OCI-M2 (cell line): ENCODE results near the gene HSPD1.
A peak's percentile ranks its signal among the peaks of the same experiment; 100 is the strongest.

ENCODE experiments used
- DNase-seq: peaks from one replicate; lab custom pipeline; 2025; ENCODE audit not compliant: unreplicated experiment; lab: John Stamatoyannopoulos, UW

The HSPD1 gene

GRCh38 chr2:197499594-197500502 is at the start of gene HSPD1, which contains the start of gene HSPE1:
HSPD1 (minus strand) TSS chr2:197499840; CDS start chr2:197498848, 992 bp downstream.
HSPE1 (plus strand) TSS chr2:197500379; CDS start chr2:197500437, 58 bp downstream.
- peak; percentile 94 for DNase-seq

- no peak for DNase-seq
Measured at GRCh38 chr2:197548582-197548981, 48.9 kb upstream of the HSPD1 start.

GRCh38 chr2:197547163-197547900 is 47.7 kb upstream of the HSPD1 start:
- DNase-seq = no peak

GRCh38 chr2:197543206-197543605 is 43.6 kb upstream of the HSPD1 start:
- DNase-seq = no peak

- DNase-seq = no peak
Measured at GRCh38 chr2:197539734-197540133, 40.1 kb upstream of the HSPD1 start.

GRCh38 chr2:197538412-197538811 is 38.8 kb upstream of the HSPD1 start:
- no peak for DNase-seq

GRCh38 chr2:197517150-197517549 is 17.5 kb upstream of the HSPD1 start:
- no peak for DNase-seq

- DNase-seq = no peak
Measured at GRCh38 chr2:197516393-197516761, 16.7 kb upstream of the HSPD1 start.

- peak; percentile 60 for DNase-seq
Measured at GRCh38 chr2:197515739-197516392, 16.2 kb upstream of the HSPD1 start, which contains the start of gene MOB4. MOB4 (plus strand) TSS chr2:197516066; CDS start chr2:197516087, 21 bp downstream.

GRCh38 chr2:197515315-197515738 is 15.7 kb upstream of the HSPD1 start:
- no peak for DNase-seq

- DNase-seq = no peak
Measured at GRCh38 chr2:197514754-197515153, 15.1 kb upstream of the HSPD1 start.

GRCh38 chr2:197513915-197514314 is 14.3 kb upstream of the HSPD1 start:
- DNase-seq = no peak

GRCh38 chr2:197506658-197507057 is 7.0 kb upstream of the HSPD1 start:
- DNase-seq = no peak

GRCh38 chr2:197504512-197504911 is 4.9 kb upstream of the HSPD1 start:
- DNase-seq = no peak

- DNase-seq = no peak
Measured at GRCh38 chr2:197504000-197504399, 4.4 kb upstream of the HSPD1 start.

GRCh38 chr2:197502685-197503084 is 3.0 kb upstream of the HSPD1 start:
- DNase-seq = no peak

GRCh38 chr2:197502201-197502600 is 2.6 kb upstream of the HSPD1 start:
- no peak for DNase-seq

GRCh38 chr2:197500503-197501131 is 977 bp upstream of the HSPD1 start:
- DNase-seq = no peak

GRCh38 chr2:197498937-197499593 is 575 bp downstream of the HSPD1 start:
- DNase-seq = no peak

GRCh38 chr2:197498235-197498936 is 1.3 kb downstream of the HSPD1 start:
- no peak for DNase-seq
